Esophagus squamous epithelium (tissue), 5 donors: Measurements from ENCODE around the gene ACCS. TPM values are rescaled to one million over a fixed set of nuclear protein-coding genes. Genes with fewer than 3 reads are reported as not detected.
A peak's percentile ranks its signal among the peaks of the same experiment; 100 is the strongest.

ENCODE experiments used
- DNase-seq: peaks from one replicate; lab custom pipeline; 2025; lab: John Stamatoyannopoulos, UW
- H3K27ac ChIP-seq, 4 donors: fragments of 200-600 bp; sonication (generic); one replicate each; pipeline ENCODE4 v1.5.1; 2016 to 2019; ENCODE audit warnings: mild to moderate bottlenecking in 1 of 4
- H3K27me3 ChIP-seq, 4 donors: fragments of 200-600 bp; sonication (generic); 1 replicate in 3 of 4; 2 replicates in 1 of 4; pipeline versions ENCODE4 v1.5.1 to v1.6.0; 2017 to 2021; ENCODE audit warnings: antibody characterized with exemption in 1 of 4
- H3K36me3 ChIP-seq, 3 donors: fragments of 200-600 bp; sonication (generic); one replicate each; pipeline ENCODE4 v1.5.1; 2016 to 2019
- H3K4me1 ChIP-seq, 3 donors: fragments of 200-600 bp; sonication (generic); one replicate each; pipeline ENCODE4 v1.5.1; 2017 to 2019
- H3K4me3 ChIP-seq, 4 donors: fragments of 200-600 bp; sonication (generic); 1 replicate in 3 of 4; 2 replicates in 1 of 4; pipeline ENCODE4 v1.5.1; 2016 to 2019; ENCODE audit warnings: mild to moderate bottlenecking in 2 of 4, moderate library complexity in 1 of 4
- H3K9me3 ChIP-seq, 3 donors: fragments of 200-600 bp; sonication (generic); one replicate each; pipeline ENCODE4 v1.5.1; 2016 to 2019
- CTCF ChIP-seq, 6 experiments: fragments of 450-650 bp in 4 of 6; fragments of 200-600 bp in 2 of 6; sonication (generic) in 2 of 6; IDR thresholded peaks; one replicate each; pipeline ENCODE4 v1.5.1; 2016 to 2019; ENCODE audit warnings: antibody characterized with exemption in 6 of 6, mild to moderate bottlenecking in 4 of 6, moderate library complexity in 4 of 6
- POLR2A ChIP-seq, 4 donors: fragments of 450-650 bp; IDR thresholded peaks; one replicate each; pipeline ENCODE4 v1.6.1; 2017; ENCODE audit warnings: antibody characterized with exemption in 4 of 4, mild to moderate bottlenecking in 4 of 4, moderate library complexity in 3 of 4
- WGBS, 2 donors: methylation state at CpG; one replicate each; pipeline ENCODE4 v1.1.5; 2018; 5-methylcytosine and 5-hydroxymethylcytosine counted together
- intact Hi-C: fragments of 100-400 bp; cut with DNase I; formaldehyde crosslinking; loops from one replicate; pipeline ENCODE4 v1.15.0; 2022
- total RNA-seq, 4 donors: library from RNA; depleted of rRNA; stranded (reverse); fragments of >200 nt; gene quantifications; one replicate each; pipeline ENCODE4 v1.1.0, GENCODE V29; 2016
- donor health status: DM: yes; HTN: yes; CAD: no.

Gene ACCS
- total RNA-seq, 4 donors from 2014 or later: 3.4 to 22.1 (median 4.9) TPM

- H3K4me3 ChIP-seq: no peak overlapping the region
- WGBS, 2 donors: 81 to 100% methylated on average over 2 of the region's 2 CpGs
- H3K36me3 ChIP-seq: peaks cover 0 to 9% (median 0%) of the 10 kb centered on the region in 3 donors
- no peak overlapping the region for H3K27ac ChIP-seq
- H3K4me1 ChIP-seq: peaks cover 4 to 23% (median 16%) of the 10 kb centered on the region in 3 donors
- H3K9me3 ChIP-seq: no peaks in the 10 kb centered on the region
- no peaks in the 10 kb centered on the region for H3K27me3 ChIP-seq
- DNase-seq: no peak
- TF ChIP-seq CTCF (IDR thresholded peaks at IDR 0.05) (no peak), POLR2A (IDR thresholded peaks at IDR 0.05) (no peak)
- intact Hi-C loops: no loop called here
Measured at GRCh38 chr11:44101098-44101497, 35.0 kb downstream of the ACCS start.

- no peak overlapping the region for H3K27ac ChIP-seq
- intact Hi-C loops: no loop called here
Measured at GRCh38 chr11:44104481-44105294, 38.6 kb downstream of the ACCS start.

GRCh38 chr11:44108260-44108659 is 42.2 kb downstream of the ACCS start:
- Histone ChIP-seq H3K4me1 (peaks cover 0 to 19% (median 4%) of the 10 kb centered on the region in 3 donors), H3K4me3 (no peak overlapping the region), H3K36me3 (peaks cover 4 to 52% (median 11%) of the 10 kb centered on the region in 3 donors), H3K27me3 (no peaks in the 10 kb centered on the region), H3K9me3 (no peaks in the 10 kb centered on the region), H3K27ac (no peak overlapping the region)
- DNase-seq: no peak
- no peak for TF ChIP-seq CTCF (IDR thresholded peaks at IDR 0.05)
- TF ChIP-seq POLR2A (IDR thresholded peaks at IDR 0.05): no peak
- intact Hi-C loops: no loop called here
- 91 to 95% methylated on average over 5 to 6 of the region's 6 CpGs for WGBS, 2 donors

More at GRCh38 chr11:44104481-44105294, 38.6 kb downstream of the ACCS start:
- Histone ChIP-seq H3K9me3 (no peaks in the 10 kb centered on the region), H3K4me1 (no peaks in the 10 kb centered on the region), H3K27me3 (no peaks in the 10 kb centered on the region), H3K36me3 (peaks cover 4 to 32% (median 11%) of the 10 kb centered on the region in 3 donors), H3K4me3 (no peak overlapping the region)
- WGBS, 2 donors: 75 to 81% methylated on average over 4 of the region's 5 CpGs
- TF ChIP-seq POLR2A (IDR thresholded peaks at IDR 0.05) (no peak), CTCF (IDR thresholded peaks at IDR 0.05) (no peak)
- no peak for DNase-seq

- TF ChIP-seq CTCF (IDR thresholded peaks at IDR 0.05) (peak in 5 of 6 experiments; percentile 37 to 58 (median 50)), POLR2A (IDR thresholded peaks at IDR 0.05) (no peak)
- Histone ChIP-seq H3K27ac (no peak overlapping the region), H3K4me3 (no peak overlapping the region), H3K36me3 (peaks cover 4 to 72% (median 11%) of the 10 kb centered on the region in 3 donors), H3K9me3 (no peaks in the 10 kb centered on the region), H3K27me3 (no peaks in the 10 kb centered on the region), H3K4me1 (peaks cover 0 to 19% (median 4%) of the 10 kb centered on the region in 3 donors)
- DNase-seq: no peak
- 3 to 4% methylated on average over 4 of the region's 4 CpGs for WGBS, 2 donors
- intact Hi-C loops: no loop called here
Measured at GRCh38 chr11:44110231-44110679, 44.2 kb downstream of the ACCS start.
